GM12873 (cell line): ENCODE data around the gene ARID1A.

Source experiments
- CTCF ChIP-seq: IDR thresholded peaks from 2 replicates; pipeline ENCODE4 v1.5.1; 2012; ENCODE audit warnings: low read depth, mild to moderate bottlenecking, moderate library complexity, low read length, control low read depth; ENCODE audit not compliant: insufficient read depth; ENCODE audit errors: missing control alignments

ARID1A gene

GRCh38 chr1:26695356-26696118, at the start of gene ARID1A:
Gene ARID1A (plus strand): TSS chr1:26696015. CDS start chr1:26696404, 389 bp downstream.
- TF ChIP-seq CTCF, result no peak

GRCh38 chr1:26664802-26665201, 31.0 kb upstream of the ARID1A start:
- no peak for TF ChIP-seq CTCF

- TF ChIP-seq CTCF, result no peak
Measured at GRCh38 chr1:26666855-26667254, 29.0 kb upstream of the ARID1A start.

- peak; percentile 69 for TF ChIP-seq CTCF
Measured at GRCh38 chr1:26677306-26678115, 18.3 kb upstream of the ARID1A start.

GRCh38 chr1:26684763-26685508, 10.9 kb upstream of the ARID1A start:
- TF ChIP-seq CTCF, result no peak

GRCh38 chr1:26686795-26687194, 9.0 kb upstream of the ARID1A start:
- TF ChIP-seq CTCF, result no peak

GRCh38 chr1:26689504-26689903, 6.3 kb upstream of the ARID1A start:
- no peak for TF ChIP-seq CTCF
